AG09309 (cell line): Measurements from ENCODE around the gene DLG2.

Experiments used
- DNase-seq: peaks from one replicate; pipeline ENCODE4 v3.0.0-alpha.2; 2010; ENCODE audit warnings: low read depth
- H3K4me3 ChIP-seq: 2 replicates; pipeline ENCODE4 v1.5.1; 2011; ENCODE audit warnings: mild to moderate bottlenecking, low read depth, low read length, moderate library complexity; ENCODE audit not compliant: control insufficient read depth
- CTCF ChIP-seq: IDR thresholded peaks from 2 replicates; pipeline ENCODE4 v1.5.1; 2011; ENCODE audit warnings: mild to moderate bottlenecking, low read depth, low read length, inconsistent platforms; ENCODE audit not compliant: insufficient read depth, control insufficient read depth; ENCODE audit errors: missing control alignments

The DLG2 gene

GRCh38 chr11:84836371-84836770 is 790.8 kb downstream of the DLG2 start:
- no peak for DNase-seq
- H3K4me3 ChIP-seq = no peak overlapping the region
- TF ChIP-seq CTCF = no peak

- no peak for DNase-seq
- no peak overlapping the region for H3K4me3 ChIP-seq
- TF ChIP-seq CTCF = no peak
These were observed 793.6 kb downstream of the DLG2 start for GRCh38 chr11:84833488-84834088.

- no peak for TF ChIP-seq CTCF
- DNase-seq = no peak
- H3K4me3 ChIP-seq = no peak overlapping the region
These were observed 796.8 kb downstream of the DLG2 start for GRCh38 chr11:84830372-84830771.

GRCh38 chr11:84829162-84829561 is 798.0 kb downstream of the DLG2 start:
- no peak for DNase-seq
- no peak overlapping the region for H3K4me3 ChIP-seq
- no peak for TF ChIP-seq CTCF

- TF ChIP-seq CTCF = no peak
- no peak for DNase-seq
- H3K4me3 ChIP-seq = no peak overlapping the region
These were observed 798.5 kb downstream of the DLG2 start for GRCh38 chr11:84828616-84829015.

GRCh38 chr11:84825106-84825660 is 802.0 kb downstream of the DLG2 start:
- no peak for TF ChIP-seq CTCF
- DNase-seq = no peak
- no peak overlapping the region for H3K4me3 ChIP-seq

GRCh38 chr11:84824624-84825023 is 802.5 kb downstream of the DLG2 start:
- no peak overlapping the region for H3K4me3 ChIP-seq
- DNase-seq = no peak
- no peak for TF ChIP-seq CTCF
